Activated B cell treated with CpG ODN at 0.5 μM for 24 hours (primary cell): ENCODE results near the gene TMPRSS5. TPM values are rescaled to one million over a fixed set of nuclear protein-coding genes. Genes with fewer than 3 reads are reported as not detected.
"Not testable (repeated sequence)": the region's sequence is repeated elsewhere in the genome, so short reads cannot be mapped to it uniquely, and the experiment has no call there.

Experiments
- ATAC-seq: fragments of 200-7000 bp; cut with Tn5 transposase; one replicate; pipeline ENCODE4 v1.10.0; 2021; ENCODE audit warnings: low read depth, mild to moderate bottlenecking, moderate library complexity
- CTCF ChIA-PET: fragments of 350-600 bp; sonication (Branson Sonifier 250); formaldehyde crosslinking; loops from one replicate; lab custom pipeline; 2021; ENCODE audit warnings: antibody characterized with exemption; lab: Charles Lee
- POLR2A ChIA-PET: fragments of 350-600 bp; sonication (Branson Sonifier 250); formaldehyde crosslinking; loops from one replicate; lab custom pipeline; 2021; ENCODE audit warnings: antibody characterized with exemption; lab: Charles Lee
- DNase-seq: peaks from one replicate; pipeline ENCODE4 v3.0.0; 2022
- H3K27ac Mint-ChIP-seq: one replicate; pipeline ENCODE4 v1.8.0; 2020; ENCODE audit warnings: mixed read lengths
- H3K27me3 Mint-ChIP-seq: one replicate; pipeline ENCODE4 v1.8.0; 2021; ENCODE audit warnings: mixed read lengths
- H3K36me3 Mint-ChIP-seq: one replicate; pipeline ENCODE4 v1.8.0; 2021; ENCODE audit warnings: low read depth, mixed read lengths
- H3K4me1 Mint-ChIP-seq: one replicate; pipeline ENCODE4 v1.8.0; 2021; ENCODE audit warnings: mixed read lengths
- H3K4me3 Mint-ChIP-seq: one replicate; pipeline ENCODE4 v1.8.0; 2020; ENCODE audit warnings: mild to moderate bottlenecking, mixed read lengths
- H3K9me3 Mint-ChIP-seq: one replicate; pipeline ENCODE4 v1.8.0; 2020; ENCODE audit warnings: mixed read lengths
- CTCF ChIP-seq: fragments of 200-600 bp; IDR thresholded peaks from one replicate; pipeline ENCODE4 v1.8.0; 2022; ENCODE audit warnings: antibody characterized with exemption, mild to moderate bottlenecking
- intact Hi-C: fragments of 100-400 bp; cut with micrococcal nuclease; formaldehyde crosslinking; loops from one replicate; pipeline ENCODE4 v1.15.1; 2024
- total RNA-seq: library from RNA; stranded (reverse); gene quantifications from 2 replicates; pipeline ENCODE4 v1.2.3, GENCODE V29; 2022

Gene TMPRSS5
- total RNA-seq, 1 donor from 2014 or later: 3.1 TPM

GRCh38 chr11:113723787-113724186, 17.7 kb upstream of the TMPRSS5 start:
- CTCF ChIA-PET: no interaction called here
- no peak for DNase-seq
- peaks cover 2% of the 10 kb centered on the region for H3K36me3 Mint-ChIP-seq
- H3K4me1 Mint-ChIP-seq: no peaks in the 10 kb centered on the region
- H3K9me3 Mint-ChIP-seq: peaks cover 2% of the 10 kb centered on the region
- intact Hi-C loops: no loop called here
- no peak overlapping the region for H3K4me3 Mint-ChIP-seq
- ATAC-seq: no peak
- no peak overlapping the region for H3K27ac Mint-ChIP-seq
- no peak for TF ChIP-seq CTCF
- POLR2A ChIA-PET: no interaction called here
- H3K27me3 Mint-ChIP-seq: no peaks in the 10 kb centered on the region

GRCh38 chr11:113722934-113723333, 16.8 kb upstream of the TMPRSS5 start:
- TF ChIP-seq CTCF: no peak
- ChIA-PET CTCF (interaction anchor here (0.5 to 1.1 kb wide), 2 partner anchors 8 to 1444 kb away, joined by 3 read pairs; no protein-coding TSS in a partner anchor), POLR2A (no interaction called here)
- Mint-ChIP-seq H3K27ac (no peak overlapping the region), H3K4me3 (no peak overlapping the region), H3K9me3 (peaks cover 2% of the 10 kb centered on the region), H3K4me1 (no peaks in the 10 kb centered on the region), H3K27me3 (no peaks in the 10 kb centered on the region), H3K36me3 (peaks cover 2% of the 10 kb centered on the region)
- no peak for ATAC-seq
- intact Hi-C loops: no loop called here
- DNase-seq: no peak

DNA sequence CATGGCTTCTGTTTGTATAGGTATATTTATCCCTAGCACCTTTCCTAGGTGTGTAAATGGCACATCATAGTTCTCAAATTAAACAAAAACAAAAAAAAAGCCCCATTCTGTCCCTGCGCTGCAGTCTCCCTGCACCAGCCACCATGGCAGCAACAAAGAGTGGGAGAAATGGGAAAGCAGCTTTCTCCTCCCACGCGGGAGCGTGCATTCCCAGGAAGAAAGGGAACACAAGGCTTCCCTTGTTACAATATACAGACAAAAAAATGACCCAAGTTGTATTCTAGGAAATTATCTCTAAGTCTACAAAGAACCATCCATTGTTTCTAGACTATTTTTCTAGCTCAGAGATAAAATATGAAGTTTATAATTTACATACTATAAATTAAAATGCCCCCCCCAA, 16.1 kb upstream of the TMPRSS5 start:
- no peak for DNase-seq

DNA sequence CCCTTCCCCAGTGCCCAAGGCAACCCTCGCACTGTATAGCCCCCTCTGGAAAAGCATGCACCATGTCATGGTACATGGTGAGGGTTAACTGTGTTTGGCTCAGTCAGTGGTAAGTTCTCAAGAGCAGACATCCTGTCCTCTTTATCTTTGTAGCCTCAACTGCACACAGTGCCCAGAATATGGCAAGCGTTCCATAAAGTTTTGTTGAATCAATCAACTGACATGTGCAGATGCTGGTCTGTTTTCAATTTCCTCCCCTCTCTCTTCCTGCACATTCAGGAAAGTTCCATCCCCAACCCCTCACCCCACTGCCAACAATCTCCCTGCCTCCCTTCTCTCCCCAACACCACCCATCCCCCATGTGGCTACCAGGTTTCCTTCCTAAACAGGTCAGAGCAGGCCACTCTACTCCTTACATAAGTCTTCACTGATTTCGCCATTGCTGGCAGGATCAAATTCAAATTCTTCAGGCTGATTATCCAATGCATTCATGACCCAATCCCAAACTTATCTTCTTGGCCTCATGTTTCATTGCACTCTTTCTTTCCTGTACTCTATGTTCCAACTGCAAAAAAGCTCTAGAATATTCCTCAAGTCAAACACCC, 15.5 kb upstream of the TMPRSS5 start:
- CTCF ChIA-PET: no interaction called here
- POLR2A ChIA-PET: no interaction called here
- Mint-ChIP-seq H3K4me3 (no peak overlapping the region), H3K4me1 (no peaks in the 10 kb centered on the region), H3K9me3 (peaks cover 2% of the 10 kb centered on the region), H3K27ac (no peak overlapping the region), H3K36me3 (peaks cover 4% of the 10 kb centered on the region), H3K27me3 (no peaks in the 10 kb centered on the region)
- no peak for TF ChIP-seq CTCF
- intact Hi-C loops: no loop called here
- ATAC-seq (no peak), DNase-seq (no peak)

More for the DNA sequence above, 16.1 kb upstream of the TMPRSS5 start:
- H3K4me3 Mint-ChIP-seq: no peak overlapping the region
- peaks cover 2% of the 10 kb centered on the region for H3K9me3 Mint-ChIP-seq
- H3K27ac Mint-ChIP-seq: no peak overlapping the region
- ChIA-PET POLR2A (no interaction called here), CTCF (interaction anchor here (1.1 kb wide), 1 partner anchor 9 kb away, joined by 3 read pairs; no protein-coding TSS in a partner anchor)
- H3K4me1 Mint-ChIP-seq: no peaks in the 10 kb centered on the region
- intact Hi-C loops: no loop called here
- H3K36me3 Mint-ChIP-seq: peaks cover 2% of the 10 kb centered on the region
- TF ChIP-seq CTCF: no peak
- no peak for ATAC-seq
- no peaks in the 10 kb centered on the region for H3K27me3 Mint-ChIP-seq

- H3K36me3 Mint-ChIP-seq, DNase-seq, POLR2A ChIA-PET, intact Hi-C loops, H3K4me3 Mint-ChIP-seq, CTCF ChIA-PET, H3K27ac Mint-ChIP-seq, H3K27me3 Mint-ChIP-seq, H3K4me1 Mint-ChIP-seq, H3K9me3 Mint-ChIP-seq, ATAC-seq: not testable (repeated sequence)
Measured at GRCh38 chr11:113720478-113720877, 14.4 kb upstream of the TMPRSS5 start.
